K562 (cell line): ENCODE measurements around the gene TPRG1L. TPM values are rescaled to one million over a fixed set of nuclear protein-coding genes. Genes with fewer than 3 reads are reported as not detected.
A peak's percentile ranks its signal among the peaks of the same experiment; 100 is the strongest.

ENCODE experiments used
- ARHGAP35 ChIP-seq: fragments of 450-650 bp; IDR thresholded peaks from 2 replicates; pipeline ENCODE4 v1.6.1; 2018; ENCODE audit not compliant: partially characterized antibody
- ETV6 ChIP-seq, 3 experiments: fragments of 150-350 bp in 1 of 3; sonication (generic) in 1 of 3; formaldehyde crosslinking in 1 of 3; IDR thresholded peaks; 2 replicates each; pipeline versions ENCODE4 v1.6.1 to v1.8.0; 2014 to 2022; ENCODE audit warnings: borderline replicate concordance in 2 of 3, low read depth in 2 of 3, antibody characterized with exemption in 1 of 3, low read length in 1 of 3, mild to moderate bottlenecking in 1 of 3, missing genetic modification reagents in 1 of 3
- FOSL1 ChIP-seq: fragments of 200-800 bp; sonication (Bioruptor generic); conservative IDR thresholded peaks from 2 replicates; pipeline ENCODE4 v1.6.1; 2016; ENCODE audit warnings: missing genetic modification characterization, missing compliant biosample characterization
- HINFP ChIP-seq: fragments of 450-650 bp; conservative IDR thresholded peaks from 2 replicates; pipeline ENCODE4 v1.6.1; 2016; ENCODE audit warnings: missing genetic modification characterization, low read depth, mild to moderate bottlenecking, control low read depth, missing compliant biosample characterization
- HMG20A ChIP-seq: fragments of 450-650 bp; formaldehyde crosslinking; conservative IDR thresholded peaks from 2 replicates; pipeline ENCODE4 v1.4.0; 2020; ENCODE audit warnings: mild to moderate bottlenecking, mixed read lengths
- HSF4 ChIP-seq: fragments of 250-450 bp; sonication (Bioruptor Pico); IDR thresholded peaks from 2 replicates; pipeline ENCODE4 v2.1.2; 2022; ENCODE audit warnings: mild to moderate bottlenecking, moderate library complexity, borderline replicate concordance
- NBN ChIP-seq: fragments of 450-650 bp; IDR thresholded peaks from 2 replicates; pipeline ENCODE4 v1.6.1; 2016; ENCODE audit warnings: low read depth, mild to moderate bottlenecking
- PCBP1 ChIP-seq: fragments of 200-400 bp; formaldehyde crosslinking; IDR thresholded peaks from 2 replicates; pipeline ENCODE4 v1.6.1; 2018; ENCODE audit warnings: mild to moderate bottlenecking, low read depth, low read length; ENCODE audit not compliant: poor library complexity, severe bottlenecking
- RBM14 ChIP-seq: fragments of 200-400 bp; formaldehyde crosslinking; IDR thresholded peaks from 2 replicates; pipeline ENCODE4 v1.6.1; 2018; ENCODE audit warnings: low read depth, mild to moderate bottlenecking, low read length, moderate library complexity, borderline replicate concordance; ENCODE audit not compliant: insufficient read depth
- SMAD1 ChIP-seq: fragments of 150-350 bp; IDR thresholded peaks from 2 replicates; pipeline ENCODE4 v1.6.1; 2014; ENCODE audit warnings: low read length, low read depth; ENCODE audit not compliant: partially characterized antibody
- SMARCC2 ChIP-seq: fragments of 450-650 bp; IDR thresholded peaks from 2 replicates; pipeline ENCODE4 v1.6.1; 2017; ENCODE audit warnings: antibody characterized with exemption, moderate library complexity, mild to moderate bottlenecking, low read depth
- SMC3 ChIP-seq: conservative IDR thresholded peaks from 2 replicates; pipeline ENCODE4 v1.6.1; 2011; ENCODE audit warnings: low read depth, low read length, improper control_type of control experiment; ENCODE audit not compliant: insufficient read depth
- THRA ChIP-seq: fragments of 450-650 bp; IDR thresholded peaks from 2 replicates; pipeline ENCODE4 v1.6.1; 2017; ENCODE audit warnings: mild to moderate bottlenecking, moderate library complexity
- ZNF316 ChIP-seq: fragments of 450-650 bp; IDR thresholded peaks from 2 replicates; pipeline ENCODE4 v1.6.1; 2016
- ZNF551 ChIP-seq: fragments of 250-450 bp; sonication (Bioruptor Pico); IDR thresholded peaks from 2 replicates; pipeline ENCODE4 v1.5.0; 2021; ENCODE audit warnings: mild to moderate bottlenecking, moderate library complexity
- ZNF644 ChIP-seq: fragments of 200-800 bp; sonication (Bioruptor generic); IDR thresholded peaks from 2 replicates; pipeline ENCODE4 v1.6.1; 2016; ENCODE audit warnings: low read depth, missing genetic modification characterization, missing compliant biosample characterization
- polyA plus RNA-seq, 8 experiments: library from polyadenylated mRNA; depleted of rRNA in 4 of 8; stranded (reverse) in 5 of 8; unstranded in 3 of 8; fragments of >200 nt; fragmentation: Nextera tagmentation in 2 of 8; fragmentation: Illumina TruSeq in 1 of 8; extraction: Ambion mirVana in 2 of 8; extraction: Trizol in 1 of 8; gene quantifications; 2 replicates each; pipeline versions ENCODE4 v1.2.1 to v1.2.3, GENCODE V29; 2011 to 2014; ENCODE audit warnings: inconsistent platforms in 1 of 8, missing spikeins in 1 of 8
- total RNA-seq, 7 experiments: library from RNA; depleted of rRNA in 6 of 7; stranded (reverse); fragments of >200 nt in 6 of 7; fragmentation: Illumina TruSeq in 2 of 7; extraction: Trizol in 2 of 7; gene quantifications; 2 replicates each; pipeline versions ENCODE4 v1.2.1 to v1.2.3, GENCODE V29; 2011 to 2021; ENCODE audit warnings: low replicate concordance in 1 of 7
- TF ChIP-seq, protein P1 (sequence below): fragments of 450-650 bp; IDR thresholded peaks from 2 replicates; pipeline ENCODE4 v1.6.1; 2016; ENCODE audit warnings: borderline replicate concordance
- TF ChIP-seq, protein P2 (sequence below): fragments of 250-450 bp; sonication (Bioruptor Pico); IDR thresholded peaks from 2 replicates; pipeline ENCODE4 v1.5.1; 2021; ENCODE audit warnings: mild to moderate bottlenecking
- TF ChIP-seq, protein P3 (sequence below): fragments of 250-450 bp; sonication (Bioruptor Pico); IDR thresholded peaks from 2 replicates; pipeline ENCODE4 v1.4.0; 2020; ENCODE audit warnings: mild to moderate bottlenecking

TPRG1L gene
- total and polyA plus RNA-seq, 9 of the 15 experiments (the other 6 are each of a cell fraction or from before 2014, with no cell fraction given) = 1.6 to 11.0 (median 6.2) TPM

DNA sequence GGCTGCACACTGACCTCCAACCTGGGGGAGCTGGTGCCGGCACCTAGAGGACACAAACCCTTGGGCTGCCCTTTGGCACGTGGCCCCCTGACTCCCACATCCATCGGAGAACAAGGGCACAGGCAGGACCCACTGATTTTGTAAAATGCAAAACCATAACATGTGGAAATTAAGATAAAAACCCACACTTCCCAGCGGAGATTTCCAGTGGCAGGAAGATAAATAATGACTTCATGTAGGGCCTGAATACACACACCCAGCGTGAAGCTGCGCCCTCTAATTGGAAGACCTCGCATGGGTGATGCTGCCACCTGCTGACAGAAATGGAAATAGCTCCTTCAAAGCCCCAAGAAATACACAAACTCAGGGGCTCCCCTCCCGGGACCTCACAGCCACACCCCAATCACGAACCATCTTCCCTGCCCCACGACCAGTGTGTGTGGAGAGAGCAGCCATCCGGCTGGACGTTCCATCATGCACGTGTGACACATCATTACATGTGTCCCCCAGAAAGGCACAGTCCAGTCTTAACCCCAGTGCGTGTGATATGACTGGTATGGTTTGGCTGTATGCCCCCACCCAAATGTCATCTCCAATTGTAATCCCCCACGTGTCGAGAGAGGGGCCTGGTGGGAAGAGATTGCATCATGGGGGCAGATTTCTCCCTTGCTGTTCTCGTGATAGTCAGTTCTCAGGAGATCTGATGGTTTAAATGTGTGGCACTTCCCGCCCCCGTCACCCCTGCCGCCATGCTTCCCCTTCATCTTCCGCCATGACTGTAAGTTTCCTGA, 5.7 kb upstream of the TPRG1L start (continued):
- no peak for TF ChIP-seq ETV6 (IDR thresholded peaks at IDR 0.05; ENCODE audit: borderline replicate concordance in 1 of 2, low read depth in 2 of 2, low read length in 1 of 2)
- no peak for TF ChIP-seq ETV6 (CRISPR knock-in tag; IDR thresholded peaks at IDR 0.05; ENCODE audit: borderline replicate concordance)
- TF ChIP-seq, protein P1, sequence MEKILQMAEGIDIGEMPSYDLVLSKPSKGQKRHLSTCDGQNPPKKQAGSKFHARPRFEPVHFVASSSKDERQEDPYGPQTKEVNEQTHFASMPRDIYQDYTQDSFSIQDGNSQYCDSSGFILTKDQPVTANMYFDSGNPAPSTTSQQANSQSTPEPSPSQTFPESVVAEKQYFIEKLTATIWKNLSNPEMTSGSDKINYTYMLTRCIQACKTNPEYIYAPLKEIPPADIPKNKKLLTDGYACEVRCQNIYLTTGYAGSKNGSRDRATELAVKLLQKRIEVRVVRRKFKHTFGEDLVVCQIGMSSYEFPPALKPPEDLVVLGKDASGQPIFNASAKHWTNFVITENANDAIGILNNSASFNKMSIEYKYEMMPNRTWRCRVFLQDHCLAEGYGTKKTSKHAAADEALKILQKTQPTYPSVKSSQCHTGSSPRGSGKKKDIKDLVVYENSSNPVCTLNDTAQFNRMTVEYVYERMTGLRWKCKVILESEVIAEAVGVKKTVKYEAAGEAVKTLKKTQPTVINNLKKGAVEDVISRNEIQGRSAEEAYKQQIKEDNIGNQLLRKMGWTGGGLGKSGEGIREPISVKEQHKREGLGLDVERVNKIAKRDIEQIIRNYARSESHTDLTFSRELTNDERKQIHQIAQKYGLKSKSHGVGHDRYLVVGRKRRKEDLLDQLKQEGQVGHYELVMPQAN = no peak
- TF ChIP-seq HMG20A (CRISPR knock-in tag) = no peak
- TF ChIP-seq SMARCC2 = no peak
- TF ChIP-seq HSF4 (CRISPR knock-in tag) = no peak
- no peak for TF ChIP-seq PCBP1
- TF ChIP-seq RBM14 = no peak
- no peak for TF ChIP-seq ZNF316
- TF ChIP-seq SMAD1 = no peak
- TF ChIP-seq THRA = no peak
- TF ChIP-seq SMC3 = peak; percentile 90
- TF ChIP-seq, protein P2, sequence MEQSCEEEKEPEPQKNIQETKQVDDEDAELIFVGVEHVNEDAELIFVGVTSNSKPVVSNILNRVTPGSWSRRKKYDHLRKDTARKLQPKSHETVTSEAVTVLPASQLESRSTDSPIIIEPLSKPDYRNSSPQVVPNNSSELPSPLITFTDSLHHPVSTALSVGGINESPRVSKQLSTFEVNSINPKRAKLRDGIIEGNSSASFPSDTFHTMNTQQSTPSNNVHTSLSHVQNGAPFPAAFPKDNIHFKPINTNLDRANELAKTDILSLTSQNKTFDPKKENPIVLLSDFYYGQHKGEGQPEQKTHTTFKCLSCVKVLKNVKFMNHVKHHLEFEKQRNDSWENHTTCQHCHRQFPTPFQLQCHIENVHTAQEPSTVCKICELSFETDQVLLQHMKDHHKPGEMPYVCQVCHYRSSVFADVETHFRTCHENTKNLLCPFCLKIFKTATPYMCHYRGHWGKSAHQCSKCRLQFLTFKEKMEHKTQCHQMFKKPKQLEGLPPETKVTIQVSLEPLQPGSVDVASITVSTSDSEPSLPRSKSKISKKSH (CRISPR knock-in tag) = no peak
- no peak for TF ChIP-seq FOSL1 (tag)
- no peak for TF ChIP-seq ZNF551 (CRISPR knock-in tag)
- no peak for TF ChIP-seq NBN
- TF ChIP-seq HINFP (tag) = no peak
- TF ChIP-seq, protein P3, sequence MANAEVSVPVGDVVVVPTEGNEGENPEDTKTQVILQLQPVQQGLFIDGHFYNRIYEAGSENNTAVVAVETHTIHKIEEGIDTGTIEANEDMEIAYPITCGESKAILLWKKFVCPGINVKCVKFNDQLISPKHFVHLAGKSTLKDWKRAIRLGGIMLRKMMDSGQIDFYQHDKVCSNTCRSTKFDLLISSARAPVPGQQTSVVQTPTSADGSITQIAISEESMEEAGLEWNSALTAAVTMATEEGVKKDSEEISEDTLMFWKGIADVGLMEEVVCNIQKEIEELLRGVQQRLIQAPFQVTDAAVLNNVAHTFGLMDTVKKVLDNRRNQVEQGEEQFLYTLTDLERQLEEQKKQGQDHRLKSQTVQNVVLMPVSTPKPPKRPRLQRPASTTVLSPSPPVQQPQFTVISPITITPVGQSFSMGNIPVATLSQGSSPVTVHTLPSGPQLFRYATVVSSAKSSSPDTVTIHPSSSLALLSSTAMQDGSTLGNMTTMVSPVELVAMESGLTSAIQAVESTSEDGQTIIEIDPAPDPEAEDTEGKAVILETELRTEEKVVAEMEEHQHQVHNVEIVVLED (CRISPR knock-in tag) = no peak
- TF ChIP-seq ARHGAP35 = no peak
- no peak for TF ChIP-seq ZNF644 (tag)
